GM21786 (cell line): ENCODE measurements around the gene PRG2.

Source experiments
- ATAC-seq: cut with Tn5 transposase; IDR thresholded peaks from one replicate; pipeline ENCODE4 v1.9.1; 2021; ENCODE audit not compliant: unreplicated experiment

The PRG2 gene, protein sequence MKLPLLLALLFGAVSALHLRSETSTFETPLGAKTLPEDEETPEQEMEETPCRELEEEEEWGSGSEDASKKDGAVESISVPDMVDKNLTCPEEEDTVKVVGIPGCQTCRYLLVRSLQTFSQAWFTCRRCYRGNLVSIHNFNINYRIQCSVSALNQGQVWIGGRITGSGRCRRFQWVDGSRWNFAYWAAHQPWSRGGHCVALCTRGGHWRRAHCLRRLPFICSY

DNA sequence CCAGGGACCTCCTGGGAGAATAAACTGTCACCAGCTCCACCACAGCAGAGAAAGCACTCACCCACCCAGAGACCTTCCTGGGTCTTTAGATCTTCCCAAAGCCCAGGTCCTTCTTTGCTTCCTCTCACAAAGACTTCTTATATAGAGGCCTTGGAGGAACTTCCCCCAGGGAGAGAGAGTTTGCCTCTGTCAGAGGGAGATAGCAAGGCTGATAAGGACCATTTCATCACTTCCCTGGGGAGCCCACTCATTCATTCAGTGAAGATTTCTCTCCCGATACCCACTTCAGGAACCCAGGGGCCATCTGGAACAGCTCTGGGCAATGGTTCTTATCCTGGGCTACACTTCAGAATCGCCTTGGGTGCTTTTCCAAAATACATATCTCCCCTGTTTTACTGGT, at the start of gene PRG2:
Gene PRG2, minus strand, starts transcription at position 116 of the 400 bp plus-strand sequence. CDS start 706 bp downstream, outside the sequence.
- ATAC-seq: no peak

DNA sequence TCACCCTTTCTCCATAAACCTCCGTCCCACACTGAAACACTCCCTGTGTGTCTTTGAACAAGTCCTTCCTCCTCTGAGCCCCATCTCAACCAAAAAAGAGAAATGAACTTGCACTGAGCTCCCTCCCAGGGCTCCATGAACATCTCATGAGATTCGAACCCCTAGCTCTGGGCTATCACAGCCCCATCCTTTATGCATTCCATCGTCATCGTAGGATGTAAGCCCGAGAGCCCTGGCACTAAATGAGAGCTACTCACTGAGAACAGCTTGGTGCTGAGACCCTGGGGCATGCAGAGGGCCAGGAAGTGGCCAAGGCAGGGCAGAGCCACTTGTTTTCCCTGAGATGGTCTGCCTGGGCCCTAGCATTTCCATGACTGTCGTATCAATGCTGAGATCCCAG, 49.3 kb upstream of the PRG2 start:
- ATAC-seq: no peak

DNA sequence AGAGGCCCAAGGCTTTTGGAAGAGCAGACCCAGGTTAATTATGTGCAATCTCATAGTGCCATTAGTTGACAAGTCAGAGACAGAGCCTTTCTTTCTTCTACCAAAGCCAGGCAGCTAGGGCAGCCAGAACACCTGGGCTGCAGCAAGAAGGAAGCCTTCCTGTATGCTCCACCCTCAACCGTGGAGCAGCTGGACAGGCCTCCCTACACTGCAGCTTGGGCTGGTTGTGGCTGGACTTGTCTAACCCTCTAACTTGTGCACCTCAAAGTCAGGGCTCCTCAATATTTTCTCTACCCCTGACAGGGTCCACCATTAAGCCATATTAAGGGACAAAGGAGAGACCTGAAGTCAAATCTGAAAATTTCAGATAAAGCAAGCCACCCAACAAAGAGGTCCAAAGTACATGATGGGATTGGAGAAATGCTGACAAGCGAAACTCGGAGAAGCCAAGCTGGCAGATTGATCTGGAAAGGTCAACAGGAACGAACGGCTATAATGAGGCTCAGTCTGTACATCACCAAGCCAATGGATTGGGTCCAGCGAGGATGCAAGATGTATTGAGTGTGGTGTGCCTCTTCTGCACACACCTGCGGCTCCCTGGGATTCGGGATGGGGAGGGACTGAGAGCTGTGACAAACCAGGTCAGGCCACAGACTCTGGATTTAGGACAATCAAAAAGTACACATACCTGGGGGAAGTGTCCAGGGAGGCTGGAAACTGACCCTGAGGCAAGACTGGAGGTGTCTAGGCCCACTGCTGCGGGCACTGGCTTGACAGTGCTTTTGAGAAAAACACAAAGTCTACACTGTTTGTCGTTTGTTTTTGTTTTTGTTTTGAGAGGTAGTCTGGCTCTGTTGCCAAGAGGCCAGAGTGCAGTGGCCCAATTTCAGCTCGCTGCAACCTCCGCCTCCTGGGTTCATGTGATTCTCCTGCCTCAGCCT, 48.2 kb upstream of the PRG2 start:
- ATAC-seq: no peak

DNA sequence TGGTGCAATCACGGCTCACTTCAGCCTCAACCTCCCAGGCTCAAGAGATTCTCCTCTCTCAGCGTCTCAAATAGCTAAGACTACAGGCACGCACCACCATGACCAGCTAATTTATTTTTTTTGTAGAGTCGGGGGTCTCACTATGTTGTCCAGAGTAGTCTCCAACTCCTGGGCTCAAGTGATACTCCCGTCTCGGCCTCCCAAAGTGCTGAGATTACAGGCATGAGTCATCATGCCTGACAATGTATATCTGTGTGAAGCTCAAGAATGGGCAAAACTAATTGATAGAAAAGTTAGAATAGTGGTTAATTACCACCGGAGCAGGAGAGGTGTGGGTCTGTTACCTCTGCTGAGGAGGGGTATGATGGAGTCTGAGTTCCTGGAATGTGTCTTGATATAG, 45.6 kb upstream of the PRG2 start:
- no peak for ATAC-seq

DNA sequence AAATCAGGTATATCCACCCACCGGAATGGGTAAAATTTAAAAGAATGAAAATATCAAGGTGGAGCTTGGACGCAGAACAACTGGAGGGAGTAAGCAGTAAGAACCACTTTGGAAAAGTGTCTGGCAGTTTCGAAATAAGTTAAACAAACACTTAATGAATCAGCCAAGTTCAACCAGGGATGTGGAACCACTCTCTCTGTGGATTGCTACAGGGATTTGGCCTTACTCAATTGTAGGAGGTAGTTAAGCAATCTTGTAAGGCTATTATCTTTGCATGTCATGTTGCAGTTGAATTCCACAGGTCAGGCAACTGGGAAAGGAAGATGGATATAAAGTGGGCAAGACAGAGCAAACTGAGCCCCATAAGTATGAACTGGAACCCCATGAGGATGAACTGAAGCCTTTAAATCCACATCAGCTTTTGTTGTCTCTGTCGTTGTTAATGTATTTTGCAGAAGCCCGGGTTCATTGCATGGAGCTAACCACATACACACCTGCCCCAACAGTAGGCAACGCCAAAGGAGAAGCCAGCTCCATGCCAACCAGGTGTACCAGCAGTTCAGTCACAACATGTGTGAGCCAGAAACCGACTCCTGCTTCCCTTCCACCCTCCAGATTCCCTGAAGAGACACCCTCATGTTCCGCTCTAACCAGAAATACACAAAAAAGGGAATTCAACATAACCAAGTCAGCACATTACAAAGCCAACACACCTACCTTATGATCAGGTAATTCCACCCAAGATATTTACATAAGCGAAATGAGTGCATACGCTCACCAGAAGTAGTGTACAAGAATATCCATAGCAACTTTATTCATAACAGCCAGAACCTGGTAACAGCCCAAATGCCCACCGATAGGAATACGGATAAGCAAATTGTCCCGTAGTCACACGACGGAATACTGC, 44.4 kb upstream of the PRG2 start:
- no peak for ATAC-seq

DNA sequence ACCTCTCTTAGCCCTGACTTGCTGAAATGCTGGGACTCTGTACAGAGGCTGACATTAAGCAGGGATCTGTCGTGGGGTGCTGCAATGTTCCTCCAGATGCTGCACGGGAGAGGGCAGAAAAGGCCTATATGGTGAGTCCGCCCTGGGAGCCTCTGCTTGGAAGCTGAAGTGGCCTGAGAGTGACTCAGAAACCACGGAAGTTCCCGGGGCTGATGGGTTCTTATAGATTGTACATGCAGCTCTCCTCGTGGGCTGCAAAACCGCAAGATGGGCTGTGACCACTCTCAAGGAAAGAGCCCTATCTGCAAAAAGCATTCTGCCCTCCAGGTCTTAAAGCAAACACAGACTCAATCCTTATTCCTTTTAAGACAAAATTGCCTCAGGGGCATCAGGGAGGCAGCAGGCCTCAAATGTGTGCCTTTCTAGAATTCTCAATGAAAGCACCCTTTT, 42.3 kb upstream of the PRG2 start:
- no peak for ATAC-seq

DNA sequence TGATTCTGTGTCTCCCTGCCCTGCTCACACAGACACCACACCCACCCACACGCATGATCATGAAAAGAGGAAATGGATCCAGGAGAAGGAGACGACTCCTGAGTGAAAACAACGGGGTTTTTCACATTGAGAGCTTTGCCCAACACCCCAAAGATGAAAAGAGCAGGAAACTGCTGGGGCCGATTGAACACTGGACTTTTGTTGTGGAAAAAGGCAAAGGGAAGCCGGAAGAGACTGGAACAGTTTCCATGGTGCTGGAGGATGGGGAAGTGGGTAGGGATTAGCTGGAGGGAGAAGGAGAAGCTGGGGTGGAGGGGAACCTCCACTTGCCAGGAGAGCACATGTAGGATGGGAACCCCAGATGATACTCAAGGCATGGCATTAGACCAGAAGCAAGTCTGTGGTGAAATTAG, 41.7 kb upstream of the PRG2 start:
- no peak for ATAC-seq

DNA sequence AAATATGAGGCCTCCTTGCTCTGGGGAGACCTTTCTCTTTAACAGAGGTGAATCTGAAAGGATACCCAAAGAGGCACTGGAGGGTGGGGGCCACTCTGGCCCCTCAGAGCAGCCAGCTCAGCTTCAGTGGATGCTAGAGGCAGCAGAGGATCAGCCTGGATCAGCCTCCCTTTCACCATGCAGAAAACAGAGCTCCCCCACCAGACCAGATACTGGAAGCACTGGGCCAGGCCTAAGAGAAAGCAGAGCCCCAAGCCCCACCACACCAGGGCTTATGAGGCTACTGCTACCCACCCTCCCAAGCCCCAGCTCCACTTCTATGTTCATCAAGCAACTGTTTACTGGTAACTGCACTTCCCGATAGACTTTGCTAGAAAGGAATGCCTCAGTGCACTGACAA, 40.5 kb upstream of the PRG2 start:
- no peak for ATAC-seq

DNA sequence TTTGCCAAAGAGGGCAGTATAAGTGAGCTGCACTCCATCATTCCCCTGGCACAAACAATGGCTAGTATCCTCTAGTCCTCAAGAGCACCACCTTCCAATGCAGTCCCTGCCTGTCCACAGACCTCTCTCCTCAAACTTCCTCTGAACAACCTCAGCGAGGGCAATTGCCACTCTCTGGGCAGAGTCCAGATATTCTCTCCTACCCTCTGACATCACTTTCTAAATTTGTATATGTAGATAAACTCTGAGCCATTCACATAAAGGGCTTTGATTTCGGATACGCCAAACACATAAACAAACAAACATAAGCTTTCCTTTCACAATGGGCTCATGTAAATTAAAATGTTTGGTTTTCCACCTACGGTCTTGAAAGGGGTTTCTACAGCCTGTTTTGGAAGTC, 39.5 kb upstream of the PRG2 start:
- no peak for ATAC-seq

DNA sequence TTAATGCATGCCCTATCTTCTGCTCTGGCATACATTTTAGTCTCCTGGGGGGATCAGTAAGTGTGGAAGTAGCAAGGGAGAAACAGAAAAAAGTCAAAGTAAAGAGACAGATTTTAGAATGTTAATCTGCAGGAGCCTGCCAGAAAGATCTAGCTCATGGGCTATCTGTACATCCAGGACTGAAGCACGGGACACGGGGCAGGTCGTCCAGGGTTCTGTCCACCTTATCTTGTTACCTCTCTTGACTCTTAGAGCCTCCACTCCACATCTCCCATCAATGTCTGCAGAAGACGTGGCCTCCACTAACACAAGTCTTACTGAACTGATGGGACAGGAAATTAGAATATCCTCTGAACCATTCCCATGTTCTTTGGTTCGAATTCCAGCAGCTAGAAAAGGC, 38.2 kb upstream of the PRG2 start:
- no peak for ATAC-seq

DNA sequence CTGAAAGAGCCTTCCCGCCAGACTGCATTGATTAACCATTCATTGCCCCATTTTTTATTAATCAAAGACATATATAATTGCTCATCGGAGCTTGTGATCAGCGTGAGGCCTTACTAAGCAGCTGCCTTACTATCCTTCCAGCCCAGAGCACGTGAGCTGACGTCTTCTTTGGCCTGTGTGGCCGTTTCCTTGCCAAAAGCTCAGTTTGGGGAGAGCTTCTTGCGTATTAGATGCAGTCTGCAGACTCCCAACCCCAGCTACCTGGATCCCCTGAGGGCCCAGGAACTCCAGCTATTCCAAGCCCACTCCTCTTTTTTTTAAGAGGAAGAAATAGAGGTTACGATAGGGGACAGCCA, 37.3 kb upstream of the PRG2 start:
- no peak for ATAC-seq

DNA sequence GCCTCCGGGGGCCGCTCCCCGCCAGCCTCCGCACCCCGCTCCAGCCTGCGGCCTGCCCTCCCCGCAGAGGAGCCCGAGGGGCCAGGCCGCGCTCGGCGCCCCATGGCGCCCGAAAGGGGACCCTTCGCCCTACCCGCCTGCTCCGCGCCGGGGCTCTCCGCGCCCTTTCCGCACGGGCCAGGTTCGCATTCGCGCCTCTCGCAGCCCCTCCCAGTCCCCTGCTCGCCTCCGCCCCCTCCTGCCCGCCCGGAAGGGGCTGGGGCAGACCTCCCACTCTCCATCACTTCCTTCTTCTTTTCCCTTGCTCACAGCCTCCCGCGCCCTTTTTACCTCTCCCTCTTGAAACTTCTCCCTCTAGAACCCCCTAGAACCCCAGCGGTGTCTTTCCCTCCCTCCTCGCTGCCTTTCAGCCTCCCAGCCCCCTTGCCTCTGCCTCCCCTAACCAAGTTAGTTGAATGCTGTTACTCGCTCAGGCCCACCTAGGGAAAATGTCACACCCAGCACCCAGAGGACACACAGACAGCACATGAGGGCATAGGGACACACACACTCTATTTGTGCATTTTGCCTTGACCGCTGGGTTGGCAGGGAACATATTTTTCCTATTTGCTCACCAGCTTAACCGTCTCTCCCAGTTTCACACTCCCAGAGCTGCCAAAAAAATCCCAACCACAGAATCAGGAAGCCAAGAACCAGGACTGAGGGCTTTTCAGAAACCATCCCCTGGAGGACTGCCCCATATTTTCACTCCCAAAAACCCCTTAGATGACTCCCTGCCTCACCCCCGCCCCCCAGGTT, 36.7 kb upstream of the PRG2 start, which contains the start of gene SLC43A3:
Gene SLC43A3, minus strand, starts transcription at position 193 of the 798 bp plus-strand sequence. CDS start 949 bp downstream, outside the sequence.
- peak; percentile 50 for ATAC-seq

DNA sequence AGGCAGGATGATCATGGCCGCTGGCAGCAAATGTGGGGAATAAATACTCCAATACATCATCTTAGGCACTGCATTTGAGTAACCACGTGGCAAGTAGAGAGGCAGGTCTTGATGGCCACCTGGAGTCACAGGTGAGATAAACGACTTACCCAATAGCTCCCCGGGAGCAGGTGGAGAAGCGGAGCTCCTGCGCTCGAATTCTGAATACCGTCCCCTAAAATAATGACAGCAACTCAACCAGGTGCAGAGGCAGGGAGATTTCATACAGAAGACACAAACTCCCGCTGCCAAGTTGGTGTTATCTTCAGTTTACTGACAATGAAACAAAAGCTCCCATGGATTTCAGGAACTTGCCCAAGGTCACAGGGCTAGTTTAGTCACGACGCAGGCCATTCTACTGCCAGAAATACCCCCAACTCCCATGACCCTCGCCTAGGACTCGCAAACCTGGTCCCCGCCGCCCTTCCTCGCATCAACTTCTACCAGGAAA, 36.0 kb upstream of the PRG2 start:
- ATAC-seq: no peak

DNA sequence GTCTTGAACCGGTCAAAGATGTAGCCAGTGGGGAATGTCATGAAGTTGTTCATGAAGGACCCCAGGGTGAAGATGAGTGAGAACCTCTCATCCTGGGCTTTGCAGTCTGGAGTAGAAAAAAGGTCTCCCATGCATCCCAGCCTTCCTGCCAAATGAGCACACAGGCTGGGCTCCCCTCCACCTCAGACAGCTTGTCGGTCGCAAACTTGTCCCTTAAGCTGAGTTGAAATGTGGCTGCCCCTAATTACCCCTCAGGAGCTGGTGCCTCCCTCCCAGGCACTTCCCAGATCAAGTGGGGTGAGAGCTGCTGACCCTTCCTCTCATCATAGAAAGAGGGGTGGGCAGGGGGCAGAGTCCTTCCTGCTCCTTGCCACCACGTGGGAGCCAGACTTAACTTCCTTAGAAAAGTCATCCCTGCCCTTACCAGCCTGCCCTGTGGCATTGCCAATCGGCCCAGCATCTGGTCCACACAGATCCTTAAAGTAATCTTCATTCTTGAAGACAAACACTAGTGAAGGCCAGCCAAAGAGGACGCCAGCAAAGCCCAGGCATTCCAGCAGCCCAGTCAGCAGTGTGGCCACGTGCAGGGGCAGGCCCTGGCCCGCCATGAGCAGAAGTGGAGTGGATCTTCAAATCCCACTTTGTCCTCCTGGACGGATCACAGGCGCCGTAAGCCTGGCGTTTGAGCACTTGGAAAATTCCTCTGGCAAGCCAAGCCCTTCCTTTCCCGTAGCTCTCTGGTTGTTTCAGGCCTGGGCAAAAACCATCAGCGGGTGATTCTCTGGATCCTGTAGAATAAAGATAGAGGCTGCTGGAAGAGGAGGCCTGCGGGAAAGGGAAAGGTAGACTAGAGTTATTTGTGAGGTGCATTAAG, 35.4 kb upstream of the PRG2 start:
- no peak for ATAC-seq

DNA sequence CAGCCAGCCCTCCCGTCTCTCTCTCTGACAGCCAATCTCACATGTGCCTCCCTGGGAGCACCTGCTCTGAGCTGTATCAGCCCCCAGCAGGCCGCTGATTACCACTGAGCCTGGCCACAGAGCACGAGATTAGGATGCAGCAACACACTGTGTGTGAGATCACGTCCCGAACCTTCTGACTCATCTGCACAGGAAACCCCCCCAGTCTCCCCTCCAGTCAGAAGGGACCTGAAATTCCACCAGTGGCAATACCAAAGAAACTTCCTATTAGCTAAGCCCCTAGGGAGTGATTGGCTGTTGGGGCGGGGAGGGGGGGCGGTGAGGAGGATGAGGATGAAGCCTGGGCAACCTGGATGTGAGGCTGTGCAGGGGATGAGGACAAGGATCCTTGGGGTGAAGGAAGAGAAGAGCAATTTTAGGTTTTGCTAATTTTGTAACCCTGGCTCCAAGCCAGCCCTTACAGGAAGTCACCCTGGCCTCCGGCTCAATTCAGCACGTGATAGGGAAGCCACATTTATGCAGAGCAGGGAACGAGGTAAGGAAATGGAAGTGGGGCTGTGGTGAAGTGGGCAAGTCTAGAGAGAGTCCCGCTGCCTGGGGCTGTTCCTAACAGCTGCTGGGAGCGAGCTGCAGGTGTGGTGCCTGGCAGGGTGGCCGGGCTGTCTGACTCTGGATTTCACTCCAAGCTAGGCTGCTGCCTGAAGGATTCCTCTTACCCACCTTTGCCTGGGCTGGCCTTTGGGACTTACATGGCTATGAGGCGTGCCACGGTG, 34.5 kb upstream of the PRG2 start:
- peak; percentile 91 for ATAC-seq

DNA sequence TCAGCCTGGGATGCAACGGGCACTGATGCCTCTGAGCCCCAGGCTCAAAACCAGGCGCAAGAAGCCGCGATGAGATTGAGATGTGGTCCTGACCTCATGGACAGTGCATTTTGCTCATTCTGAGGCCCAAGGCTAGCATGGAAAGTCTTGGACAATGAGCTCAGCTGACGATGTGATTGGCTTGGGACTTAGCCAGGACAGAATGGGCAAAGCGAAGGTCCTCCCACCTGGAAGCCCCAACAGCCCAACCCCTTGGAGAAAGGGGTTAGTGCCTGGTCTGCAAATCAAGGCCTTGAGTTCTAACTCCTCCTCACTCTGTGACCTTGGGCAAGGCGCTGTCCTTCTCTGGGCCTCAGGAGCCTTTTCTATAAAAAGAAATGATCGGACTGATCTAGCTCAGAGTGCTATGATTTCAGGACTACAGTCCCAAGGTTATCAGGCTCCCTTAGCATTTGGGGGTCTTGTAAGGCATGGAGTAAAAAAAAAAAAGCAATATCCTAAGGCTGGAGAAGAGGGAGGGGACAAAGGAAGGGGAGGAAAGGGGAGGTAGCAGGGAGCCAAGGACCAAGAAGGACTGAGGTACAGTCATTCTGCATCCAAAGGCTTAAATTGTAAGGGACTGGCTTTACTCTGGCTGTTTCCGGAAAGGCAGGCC, 33.8 kb upstream of the PRG2 start:
- ATAC-seq: no peak

DNA sequence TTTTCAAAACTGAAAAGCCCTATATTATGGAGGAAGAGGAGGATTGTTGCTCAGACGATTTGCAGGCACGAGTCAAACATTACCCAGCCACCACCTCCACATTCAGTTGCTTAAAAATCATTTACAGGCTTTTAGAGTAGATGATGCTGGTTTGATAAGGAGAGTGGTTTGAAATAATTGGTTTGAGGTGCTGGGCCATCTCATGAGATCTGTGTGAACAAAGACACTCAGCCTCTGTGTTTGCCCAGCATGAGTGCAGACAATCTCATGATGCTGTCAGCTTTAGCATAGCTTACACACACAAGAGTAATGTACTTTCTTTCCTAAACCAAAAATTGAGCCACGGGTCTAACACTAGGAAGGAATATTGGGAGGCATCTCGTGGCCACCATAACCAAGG, 32.2 kb upstream of the PRG2 start:
- ATAC-seq: no peak

DNA sequence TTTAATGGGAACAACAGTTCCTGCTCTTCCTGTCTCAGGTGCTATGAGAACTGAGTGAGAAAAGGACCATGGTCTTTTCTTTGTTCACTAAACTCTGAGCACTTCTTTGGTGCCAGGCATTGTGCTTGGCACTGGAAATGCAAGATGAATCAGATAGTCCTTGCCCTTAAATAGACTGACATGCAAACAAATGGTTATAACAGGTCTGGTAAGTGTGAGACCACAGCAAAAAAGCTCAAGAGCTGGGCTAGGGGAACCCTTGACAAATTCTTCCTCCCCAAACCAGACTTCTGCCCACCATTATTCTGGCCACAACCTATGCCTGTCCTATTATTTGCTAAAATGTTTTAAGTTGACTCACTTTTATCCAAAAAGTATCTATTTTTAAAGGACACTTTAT, 31.4 kb upstream of the PRG2 start:
- no peak for ATAC-seq
